ENCODE results near the gene RAVER1. TPM values are rescaled to one million over a fixed set of nuclear protein-coding genes. Genes with fewer than 3 reads are reported as not detected.
"Not testable (repeated sequence)": the region's sequence is repeated elsewhere in the genome, so short reads cannot be mapped to it uniquely, and the experiment has no call there.

Gene RAVER1
- total RNA-seq, 4 donors from 2014 or later: 23.7 to 42.2 (median 30.2) TPM

DNA sequence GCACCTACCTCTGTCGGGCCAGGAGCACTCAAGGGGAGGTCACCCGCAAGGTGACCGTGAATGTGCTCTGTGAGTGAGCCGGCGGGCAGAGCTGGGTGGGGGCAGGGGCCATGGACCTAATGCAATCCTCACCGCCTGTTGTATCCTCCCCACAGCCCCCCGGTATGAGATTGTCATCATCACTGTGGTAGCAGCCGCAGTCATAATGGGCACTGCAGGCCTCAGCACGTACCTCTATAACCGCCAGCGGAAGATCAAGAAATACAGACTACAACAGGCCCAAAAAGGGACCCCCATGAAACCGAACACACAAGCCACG, 48.4 kb downstream of the RAVER1 start:
- no peak overlapping the region for H3K4me3 ChIP-seq
- H3K4me1 ChIP-seq: peaks cover 34 to 44% (median 40%) of the 10 kb centered on the region in 4 donors
- peaks cover 7 to 38% (median 27%) of the 10 kb centered on the region in 4 donors for H3K36me3 ChIP-seq
- no peak for TF ChIP-seq CTCF (IDR thresholded peaks at IDR 0.05)
- no peak for TF ChIP-seq POLR2AphosphoS5 (IDR thresholded peaks at IDR 0.05)
- no peak for TF ChIP-seq POLR2A (IDR thresholded peaks at IDR 0.05; ENCODE audit: low read depth)
- TF ChIP-seq EP300 (IDR thresholded peaks at IDR 0.05): no peak
- H3K9me3 ChIP-seq: no peaks in the 10 kb centered on the region
- intact Hi-C loops (cut with DNase I): no loop called here
- H3K27ac ChIP-seq (replicated peaks in 1 of 4): no peak overlapping the region
- no peak for DNase-seq (ENCODE audit: extremely low spot score)
- WGBS: 99% methylated on average over 10 of the region's 13 CpGs
- H3K27me3 ChIP-seq: peaks cover 0 to 66% (median 31%) of the 10 kb centered on the region in 4 donors

DNA sequence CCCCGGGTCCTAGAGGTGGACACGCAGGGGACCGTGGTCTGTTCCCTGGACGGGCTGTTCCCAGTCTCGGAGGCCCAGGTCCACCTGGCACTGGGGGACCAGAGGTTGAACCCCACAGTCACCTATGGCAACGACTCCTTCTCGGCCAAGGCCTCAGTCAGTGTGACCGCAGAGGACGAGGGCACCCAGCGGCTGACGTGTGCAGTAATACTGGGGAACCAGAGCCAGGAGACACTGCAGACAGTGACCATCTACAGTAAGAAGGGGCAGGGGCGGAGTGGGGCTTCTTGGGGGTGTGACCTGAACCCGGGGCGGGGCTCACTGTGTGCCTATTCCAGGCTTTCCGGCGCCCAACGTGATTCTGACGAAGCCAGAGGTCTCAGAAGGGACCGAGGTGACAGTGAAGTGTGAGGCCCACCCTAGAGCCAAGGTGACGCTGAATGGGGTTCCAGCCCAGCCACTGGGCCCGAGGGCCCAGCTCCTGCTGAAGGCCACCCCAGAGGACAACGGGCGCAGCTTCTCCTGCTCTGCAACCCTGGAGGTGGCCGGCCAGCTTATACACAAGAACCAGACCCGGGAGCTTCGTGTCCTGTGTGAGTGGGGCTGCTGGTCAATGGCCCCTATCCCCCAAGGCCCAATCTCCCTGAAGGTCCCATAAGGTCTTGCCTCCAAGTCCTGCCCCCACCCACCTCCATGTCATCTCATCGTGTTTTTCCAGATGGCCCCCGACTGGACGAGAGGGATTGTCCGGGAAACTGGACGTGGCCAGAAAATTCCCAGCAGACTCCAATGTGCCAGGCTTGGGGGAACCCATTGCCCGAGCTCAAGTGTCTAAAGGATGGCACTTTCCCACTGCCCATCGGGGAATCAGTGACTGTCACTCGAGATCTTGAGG, 49.0 kb downstream of the RAVER1 start:
- peaks cover 0 to 60% (median 25%) of the 10 kb centered on the region in 4 donors for H3K27me3 ChIP-seq
- no peak overlapping the region for H3K4me3 ChIP-seq
- DNase-seq (ENCODE audit: extremely low spot score): no peak
- H3K9me3 ChIP-seq: no peaks in the 10 kb centered on the region
- intact Hi-C loops (cut with DNase I): no loop called here
- TF ChIP-seq POLR2AphosphoS5 (IDR thresholded peaks at IDR 0.05) (no peak), CTCF (IDR thresholded peaks at IDR 0.05) (no peak), EP300 (IDR thresholded peaks at IDR 0.05) (no peak), POLR2A (IDR thresholded peaks at IDR 0.05; ENCODE audit: low read depth) (no peak)
- H3K4me1 ChIP-seq: peaks cover 28 to 38% (median 34%) of the 10 kb centered on the region in 4 donors
- WGBS: 93% methylated on average over 31 of the region's 34 CpGs
- H3K36me3 ChIP-seq: peaks cover 7 to 39% (median 29%) of the 10 kb centered on the region in 4 donors
- H3K27ac ChIP-seq (replicated peaks in 1 of 4): no peak overlapping the region

DNA sequence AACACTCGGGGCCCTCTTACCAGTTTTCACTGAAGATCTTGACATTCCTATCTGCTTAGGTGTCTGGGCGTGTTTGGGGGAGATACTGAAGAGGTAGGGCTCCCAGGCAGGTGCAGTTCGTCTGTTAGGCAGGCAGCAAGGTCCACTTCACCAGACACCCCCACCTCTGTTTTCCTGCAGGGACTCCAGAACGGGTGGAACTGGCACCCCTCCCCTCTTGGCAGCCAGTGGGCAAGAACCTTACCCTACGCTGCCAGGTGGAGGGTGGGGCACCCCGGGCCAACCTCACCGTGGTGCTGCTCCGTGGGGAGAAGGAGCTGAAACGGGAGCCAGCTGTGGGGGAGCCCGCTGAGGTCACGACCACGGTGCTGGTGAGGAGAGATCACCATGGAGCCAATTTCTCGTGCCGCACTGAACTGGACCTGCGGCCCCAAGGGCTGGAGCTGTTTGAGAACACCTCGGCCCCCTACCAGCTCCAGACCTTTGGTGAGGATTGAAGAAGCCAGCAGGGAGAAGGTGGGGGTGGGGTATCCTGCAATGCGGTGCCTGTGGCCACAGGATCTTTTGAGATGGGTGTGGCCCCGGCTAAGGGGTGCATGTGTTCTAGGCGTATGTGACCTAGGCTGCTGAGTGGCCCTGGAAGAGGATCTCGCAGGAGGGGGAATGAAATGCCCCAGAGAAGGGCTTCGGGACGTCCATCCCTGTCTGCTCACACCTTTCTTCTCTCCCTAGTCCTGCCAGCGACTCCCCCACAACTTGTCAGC, 49.8 kb downstream of the RAVER1 start:
- WGBS: 76% methylated on average over 22 of the region's 23 CpGs
- Histone ChIP-seq H3K27me3 (peaks cover 0 to 52% (median 17%) of the 10 kb centered on the region in 4 donors), H3K4me3 (no peak overlapping the region), H3K27ac (replicated peaks in 1 of 4) (no peak overlapping the region), H3K4me1 (peaks cover 20 to 34% (median 25%) of the 10 kb centered on the region in 4 donors), H3K9me3 (no peaks in the 10 kb centered on the region), H3K36me3 (peaks cover 11 to 47% (median 29%) of the 10 kb centered on the region in 4 donors)
- intact Hi-C loops (cut with DNase I): no loop called here
- DNase-seq (ENCODE audit: extremely low spot score): no peak
- TF ChIP-seq POLR2A (IDR thresholded peaks at IDR 0.05; ENCODE audit: low read depth) (no peak), POLR2AphosphoS5 (IDR thresholded peaks at IDR 0.05) (no peak)

- WGBS: 94% methylated on average over 5 of the region's 5 CpGs
- peaks cover 0 to 37% (median 3%) of the 10 kb centered on the region in 4 donors for H3K27me3 ChIP-seq
- not testable (repeated sequence) for DNase-seq (ENCODE audit: extremely low spot score)
Observed at GRCh38 chr19:10282043-10282442, 51.3 kb downstream of the RAVER1 start.

GRCh38 chr19:10279737-10280442, 53.4 kb downstream of the RAVER1 start:
- DNase-seq (ENCODE audit: extremely low spot score): no peak
- H3K4me3 ChIP-seq: no peak overlapping the region
- no peak overlapping the region for H3K27ac ChIP-seq (replicated peaks in 1 of 4)
- TF ChIP-seq POLR2AphosphoS5 (IDR thresholded peaks at IDR 0.05) (no peak), EP300 (IDR thresholded peaks at IDR 0.05) (no peak), POLR2A (IDR thresholded peaks at IDR 0.05; ENCODE audit: low read depth) (no peak), CTCF (IDR thresholded peaks at IDR 0.05) (no peak)
- peaks cover 13 to 60% (median 30%) of the 10 kb centered on the region in 4 donors for H3K36me3 ChIP-seq
- H3K9me3 ChIP-seq: no peaks in the 10 kb centered on the region
- intact Hi-C loops (cut with DNase I): no loop called here
- H3K27me3 ChIP-seq: peaks cover 0 to 17% (median 0%) of the 10 kb centered on the region in 4 donors
- 78% methylated on average over 5 of the region's 5 CpGs for WGBS
- peaks cover 0 to 4% (median 0%) of the 10 kb centered on the region in 4 donors for H3K4me1 ChIP-seq

More at GRCh38 chr19:10282043-10282442, 51.3 kb downstream of the RAVER1 start:
- H3K4me3 ChIP-seq; H3K27ac ChIP-seq (replicated peaks in 1 of 4); intact Hi-C loops (cut with DNase I); H3K9me3 ChIP-seq: not testable (repeated sequence)
- peaks cover 13 to 58% (median 32%) of the 10 kb centered on the region in 4 donors for H3K36me3 ChIP-seq
- H3K4me1 ChIP-seq: peaks cover 5 to 20% (median 13%) of the 10 kb centered on the region in 4 donors
